Measurements from ENCODE around the gene FIP1L1.
"Not testable (repeated sequence)": the region's sequence is repeated elsewhere in the genome, so short reads cannot be mapped to it uniquely, and the experiment has no call there.

DNA sequence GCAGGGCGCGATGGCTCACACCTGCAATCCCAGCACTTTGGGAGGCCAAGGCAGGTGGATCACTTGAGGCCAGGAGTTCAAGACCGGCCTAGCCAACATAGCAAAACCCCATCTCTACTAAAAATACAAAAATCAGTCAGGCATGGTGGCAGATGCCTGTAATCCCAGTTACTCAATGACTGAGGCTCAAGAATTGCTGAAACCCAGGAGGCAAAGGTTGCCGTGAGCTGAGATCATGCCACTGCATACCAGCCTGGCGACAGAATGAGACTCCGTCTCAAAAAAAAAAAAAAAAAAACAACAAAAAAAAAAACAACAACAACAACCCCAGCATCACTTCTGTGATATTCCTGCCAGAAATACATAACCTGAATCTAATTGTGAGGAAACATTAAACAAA, 42.5 kb upstream of the FIP1L1 start:
- TF ChIP-seq CTCF (IDR thresholded peaks at IDR 0.05; ENCODE audit: insufficient read depth, low read depth, low read length); EZH2 (IDR thresholded peaks at IDR 0.05; ENCODE audit: insufficient read depth, low read length): not testable (repeated sequence)

Measured in astrocyte (in vitro differentiated cells and primary cell).